Measurements from ENCODE around the gene TMC1.
"Not testable (repeated sequence)": the region's sequence is repeated elsewhere in the genome, so short reads cannot be mapped to it uniquely, and the experiment has no call there.

TMC1 gene

GRCh38 chr9:72480921-72481320 is 40.5 kb upstream of the TMC1 start:
- no peak overlapping the region for H3K27ac ChIP-seq
- no peak for TF ChIP-seq ZFX (IDR thresholded peaks at IDR 0.05)
- TF ChIP-seq, protein P1, sequence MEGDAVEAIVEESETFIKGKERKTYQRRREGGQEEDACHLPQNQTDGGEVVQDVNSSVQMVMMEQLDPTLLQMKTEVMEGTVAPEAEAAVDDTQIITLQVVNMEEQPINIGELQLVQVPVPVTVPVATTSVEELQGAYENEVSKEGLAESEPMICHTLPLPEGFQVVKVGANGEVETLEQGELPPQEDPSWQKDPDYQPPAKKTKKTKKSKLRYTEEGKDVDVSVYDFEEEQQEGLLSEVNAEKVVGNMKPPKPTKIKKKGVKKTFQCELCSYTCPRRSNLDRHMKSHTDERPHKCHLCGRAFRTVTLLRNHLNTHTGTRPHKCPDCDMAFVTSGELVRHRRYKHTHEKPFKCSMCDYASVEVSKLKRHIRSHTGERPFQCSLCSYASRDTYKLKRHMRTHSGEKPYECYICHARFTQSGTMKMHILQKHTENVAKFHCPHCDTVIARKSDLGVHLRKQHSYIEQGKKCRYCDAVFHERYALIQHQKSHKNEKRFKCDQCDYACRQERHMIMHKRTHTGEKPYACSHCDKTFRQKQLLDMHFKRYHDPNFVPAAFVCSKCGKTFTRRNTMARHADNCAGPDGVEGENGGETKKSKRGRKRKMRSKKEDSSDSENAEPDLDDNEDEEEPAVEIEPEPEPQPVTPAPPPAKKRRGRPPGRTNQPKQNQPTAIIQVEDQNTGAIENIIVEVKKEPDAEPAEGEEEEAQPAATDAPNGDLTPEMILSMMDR (conservative IDR thresholded peaks at IDR 0.05), result no peak

- H3K27ac ChIP-seq, result no peak overlapping the region
- TF ChIP-seq ZFX (IDR thresholded peaks at IDR 0.05), result no peak
- TF ChIP-seq, protein P1 (conservative IDR thresholded peaks at IDR 0.05), result no peak
Observed at GRCh38 chr9:72485821-72486593, 35.4 kb upstream of the TMC1 start.

- H3K27ac ChIP-seq, result no peak overlapping the region
- TF ChIP-seq ZFX (IDR thresholded peaks at IDR 0.05), result no peak
- TF ChIP-seq, protein P1 (conservative IDR thresholded peaks at IDR 0.05), result no peak
Observed at GRCh38 chr9:72486594-72486955, 34.8 kb upstream of the TMC1 start.

- H3K27ac ChIP-seq, result not testable (repeated sequence)
Observed at GRCh38 chr9:72487665-72488064, 33.7 kb upstream of the TMC1 start.

- no peak overlapping the region for H3K27ac ChIP-seq
- no peak for TF ChIP-seq ZFX (IDR thresholded peaks at IDR 0.05)
- TF ChIP-seq, protein P1 (conservative IDR thresholded peaks at IDR 0.05), result no peak
Observed at GRCh38 chr9:72489986-72490385, 31.4 kb upstream of the TMC1 start.

DNA sequence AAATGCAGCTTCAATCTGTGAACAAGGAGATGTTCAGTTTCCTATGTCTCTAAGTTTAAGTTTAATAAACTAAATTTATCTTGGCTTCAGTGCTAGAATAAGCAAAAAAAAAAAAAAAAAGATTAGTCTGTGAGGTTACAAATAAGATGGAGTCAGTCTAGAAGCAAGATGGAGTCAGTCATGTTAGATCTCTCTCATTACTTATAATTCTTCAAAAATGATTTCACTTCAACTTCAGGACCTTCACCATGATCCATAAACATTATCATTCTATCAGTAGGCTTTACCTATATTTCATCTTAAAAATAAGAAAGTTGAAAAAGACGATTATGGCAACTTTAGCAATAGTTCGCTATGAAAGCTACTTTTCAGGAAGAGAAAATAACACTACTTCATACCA is 30.2 kb upstream of the TMC1 start:
- no peak overlapping the region for H3K27ac ChIP-seq
- TF ChIP-seq ZFX (IDR thresholded peaks at IDR 0.05), result no peak
- TF ChIP-seq, protein P1 (conservative IDR thresholded peaks at IDR 0.05), result no peak

GRCh38 chr9:72494051-72494450 is 27.4 kb upstream of the TMC1 start:
- TF ChIP-seq, protein P1 (conservative IDR thresholded peaks at IDR 0.05), result no peak
- no peak for TF ChIP-seq ZFX (IDR thresholded peaks at IDR 0.05)

GRCh38 chr9:72497447-72498046 is 23.9 kb upstream of the TMC1 start:
- TF ChIP-seq, protein P1 (conservative IDR thresholded peaks at IDR 0.05), result no peak
- no peak for TF ChIP-seq ZFX (IDR thresholded peaks at IDR 0.05)
- no peak overlapping the region for H3K27ac ChIP-seq

More at GRCh38 chr9:72494051-72494450, 27.4 kb upstream of the TMC1 start:
- no peak overlapping the region for H3K27ac ChIP-seq
